Mucosa of descending colon (tissue), 3 donors: ENCODE results near the gene AGR2. TPM values are rescaled to one million over a fixed set of nuclear protein-coding genes. Genes with fewer than 3 reads are reported as not detected.

Experiments used
- ATAC-seq: fragments of 200-7000 bp; cut with Tn5 transposase; one replicate; pipeline ENCODE4 v1.9.1; 2020; ENCODE audit warnings: mild to moderate bottlenecking, moderate library complexity
- DNase-seq, 3 donors: peaks; one replicate each; pipeline ENCODE4 v3.0.0-alpha.2; 2020
- H3K36me3 ChIP-seq: fragments of 200-600 bp; one replicate; pipeline ENCODE4 v1.8.0; 2021; ENCODE audit warnings: low read depth, mild to moderate bottlenecking
- H3K4me1 ChIP-seq: fragments of 200-600 bp; one replicate; pipeline ENCODE4 v1.8.0; 2021; ENCODE audit warnings: low read depth, mild to moderate bottlenecking
- H3K4me3 ChIP-seq: fragments of 200-600 bp; one replicate; pipeline ENCODE4 v1.8.0; 2021; ENCODE audit warnings: mild to moderate bottlenecking
- H3K9me3 ChIP-seq: fragments of 200-600 bp; one replicate; pipeline ENCODE4 v1.8.0; 2021; ENCODE audit warnings: mild to moderate bottlenecking
- CTCF ChIP-seq: fragments of 200-600 bp; IDR thresholded peaks from one replicate; pipeline ENCODE4 v1.8.0; 2022; ENCODE audit warnings: antibody characterized with exemption, mild to moderate bottlenecking
- intact Hi-C, 2 donors: fragments of 100-400 bp; cut with DNase I in 1 of 2; cut with micrococcal nuclease in 1 of 2; formaldehyde crosslinking; loops; one replicate each; pipeline versions ENCODE4 v1.11.0 to v1.11.1; 2022; cut with DNase I, micrococcal nuclease
- total RNA-seq, 3 donors: library from RNA; stranded (reverse); fragmentation: NEBNext Ultra II Directional in 2 of 3; extraction: Animal tissue kit (Norgen Biotek cat#: 25700) in 2 of 3; gene quantifications; one replicate each; pipeline versions ENCODE4 v1.2.1 to v1.2.4, GENCODE V29; 2021 to 2023
- donor health status: DM: no; HTN: no; CAD: no; lungs with moderate emphysema.
- donor health status: DM: no; HTN: no; CAD: no.
- donor health status: DM: no; HTN: yes; CAD: no.

The AGR2 gene
- total RNA-seq, 3 donors from 2014 or later, result 191 to 861 (median 775) TPM

- no peak for DNase-seq
- no peak overlapping the region for H3K4me3 ChIP-seq
- H3K36me3 ChIP-seq, result no peaks in the 10 kb centered on the region
- ATAC-seq, result no peak
- TF ChIP-seq CTCF, result no peak
- intact Hi-C loops, result no loop called here
- no peaks in the 10 kb centered on the region for H3K4me1 ChIP-seq
- H3K9me3 ChIP-seq, result no peaks in the 10 kb centered on the region
These were observed 34.1 kb upstream of the AGR2 start for GRCh38 chr7:16838891-16839290.

- Histone ChIP-seq H3K4me3 (no peak overlapping the region), H3K36me3 (no peaks in the 10 kb centered on the region), H3K9me3 (no peaks in the 10 kb centered on the region), H3K4me1 (no peaks in the 10 kb centered on the region)
- DNase-seq (no peak), ATAC-seq (no peak)
- intact Hi-C loops, result no loop called here
- TF ChIP-seq CTCF, result no peak
These were observed 33.6 kb upstream of the AGR2 start for GRCh38 chr7:16838386-16838785.

DNA sequence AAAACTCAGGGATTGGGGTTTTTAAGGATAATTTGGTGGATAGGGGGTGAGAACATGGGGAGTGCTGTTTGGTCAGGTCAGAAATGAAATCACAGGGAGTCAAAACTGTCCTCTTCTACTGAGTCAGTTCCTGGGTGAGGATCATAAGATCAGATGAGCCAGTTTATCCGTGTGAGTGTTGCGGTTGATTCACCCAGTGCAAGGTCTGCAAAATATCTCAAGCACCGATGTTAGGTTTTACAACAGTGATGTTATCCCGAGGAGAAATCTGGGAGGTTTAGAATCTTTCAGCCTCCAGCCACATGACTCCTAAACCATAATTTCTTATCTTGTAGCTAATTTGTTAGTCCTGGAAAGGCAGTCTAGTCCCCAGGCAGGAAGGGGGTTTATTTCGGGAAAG lies 31.7 kb upstream of the AGR2 start:
- Histone ChIP-seq H3K36me3 (no peaks in the 10 kb centered on the region), H3K4me1 (no peaks in the 10 kb centered on the region), H3K9me3 (no peaks in the 10 kb centered on the region), H3K4me3 (no peak overlapping the region)
- ATAC-seq, result no peak
- intact Hi-C loops, result no loop called here
- TF ChIP-seq CTCF, result no peak
- DNase-seq, result no peak

DNA sequence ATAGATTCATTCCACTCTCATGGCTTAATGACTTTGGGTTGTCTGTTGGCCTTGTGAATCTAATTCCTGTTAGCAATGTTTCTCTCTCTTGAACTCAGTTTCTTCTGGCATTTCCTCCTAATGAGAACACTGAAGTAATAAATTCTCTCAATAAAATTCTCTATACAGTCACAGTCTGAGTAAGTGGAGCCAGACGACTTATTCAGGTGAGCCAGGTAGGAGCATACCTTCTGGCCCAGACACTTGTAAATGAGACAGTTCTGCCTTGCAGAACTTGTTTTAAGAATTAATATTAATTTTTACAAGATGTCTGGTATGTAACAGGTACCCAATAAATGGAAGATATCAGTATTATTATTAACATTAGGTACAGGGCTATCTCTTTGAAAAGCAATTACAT lies 28.6 kb upstream of the AGR2 start:
- H3K9me3 ChIP-seq, result no peaks in the 10 kb centered on the region
- ATAC-seq (no peak), DNase-seq (no peak)
- intact Hi-C loops, result no loop called here
- no peaks in the 10 kb centered on the region for H3K36me3 ChIP-seq
- no peaks in the 10 kb centered on the region for H3K4me1 ChIP-seq
- no peak overlapping the region for H3K4me3 ChIP-seq
- TF ChIP-seq CTCF, result no peak

- H3K4me1 ChIP-seq, result no peaks in the 10 kb centered on the region
- no peak for ATAC-seq
- intact Hi-C loops, result no loop called here
- H3K9me3 ChIP-seq, result no peaks in the 10 kb centered on the region
- H3K4me3 ChIP-seq, result no peak overlapping the region
- no peak for TF ChIP-seq CTCF
- DNase-seq, result no peak
- no peaks in the 10 kb centered on the region for H3K36me3 ChIP-seq
These were observed 21.3 kb upstream of the AGR2 start for GRCh38 chr7:16826060-16826459.

GRCh38 chr7:16822029-16822428 lies 17.2 kb upstream of the AGR2 start:
- Histone ChIP-seq H3K4me1 (peaks cover 5% of the 10 kb centered on the region), H3K9me3 (no peaks in the 10 kb centered on the region), H3K4me3 (no peak overlapping the region), H3K36me3 (no peaks in the 10 kb centered on the region)
- ATAC-seq (peak; percentile 89), DNase-seq (no peak)
- no peak for TF ChIP-seq CTCF
- intact Hi-C loops, result no loop called here
